ENCODE measurements around the gene AANAT. TPM values are rescaled to one million over a fixed set of nuclear protein-coding genes. Genes with fewer than 3 reads are reported as not detected.

Gene AANAT
- total RNA-seq, 1 donor from 2014 or later, result not detected

- TF ChIP-seq, protein P1, sequence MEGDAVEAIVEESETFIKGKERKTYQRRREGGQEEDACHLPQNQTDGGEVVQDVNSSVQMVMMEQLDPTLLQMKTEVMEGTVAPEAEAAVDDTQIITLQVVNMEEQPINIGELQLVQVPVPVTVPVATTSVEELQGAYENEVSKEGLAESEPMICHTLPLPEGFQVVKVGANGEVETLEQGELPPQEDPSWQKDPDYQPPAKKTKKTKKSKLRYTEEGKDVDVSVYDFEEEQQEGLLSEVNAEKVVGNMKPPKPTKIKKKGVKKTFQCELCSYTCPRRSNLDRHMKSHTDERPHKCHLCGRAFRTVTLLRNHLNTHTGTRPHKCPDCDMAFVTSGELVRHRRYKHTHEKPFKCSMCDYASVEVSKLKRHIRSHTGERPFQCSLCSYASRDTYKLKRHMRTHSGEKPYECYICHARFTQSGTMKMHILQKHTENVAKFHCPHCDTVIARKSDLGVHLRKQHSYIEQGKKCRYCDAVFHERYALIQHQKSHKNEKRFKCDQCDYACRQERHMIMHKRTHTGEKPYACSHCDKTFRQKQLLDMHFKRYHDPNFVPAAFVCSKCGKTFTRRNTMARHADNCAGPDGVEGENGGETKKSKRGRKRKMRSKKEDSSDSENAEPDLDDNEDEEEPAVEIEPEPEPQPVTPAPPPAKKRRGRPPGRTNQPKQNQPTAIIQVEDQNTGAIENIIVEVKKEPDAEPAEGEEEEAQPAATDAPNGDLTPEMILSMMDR (conservative IDR thresholded peaks at IDR 0.05; ENCODE audit: low read depth, low read length), result no peak
- no peak for DNase-seq (ENCODE audit: low read depth)
- H3K4me3 ChIP-seq (ENCODE audit: low read depth, low read length), result peak overlapping the region; percentile 21
Observed at GRCh38 chr17:76493505-76494167, 26.2 kb downstream of the AANAT start.

DNA sequence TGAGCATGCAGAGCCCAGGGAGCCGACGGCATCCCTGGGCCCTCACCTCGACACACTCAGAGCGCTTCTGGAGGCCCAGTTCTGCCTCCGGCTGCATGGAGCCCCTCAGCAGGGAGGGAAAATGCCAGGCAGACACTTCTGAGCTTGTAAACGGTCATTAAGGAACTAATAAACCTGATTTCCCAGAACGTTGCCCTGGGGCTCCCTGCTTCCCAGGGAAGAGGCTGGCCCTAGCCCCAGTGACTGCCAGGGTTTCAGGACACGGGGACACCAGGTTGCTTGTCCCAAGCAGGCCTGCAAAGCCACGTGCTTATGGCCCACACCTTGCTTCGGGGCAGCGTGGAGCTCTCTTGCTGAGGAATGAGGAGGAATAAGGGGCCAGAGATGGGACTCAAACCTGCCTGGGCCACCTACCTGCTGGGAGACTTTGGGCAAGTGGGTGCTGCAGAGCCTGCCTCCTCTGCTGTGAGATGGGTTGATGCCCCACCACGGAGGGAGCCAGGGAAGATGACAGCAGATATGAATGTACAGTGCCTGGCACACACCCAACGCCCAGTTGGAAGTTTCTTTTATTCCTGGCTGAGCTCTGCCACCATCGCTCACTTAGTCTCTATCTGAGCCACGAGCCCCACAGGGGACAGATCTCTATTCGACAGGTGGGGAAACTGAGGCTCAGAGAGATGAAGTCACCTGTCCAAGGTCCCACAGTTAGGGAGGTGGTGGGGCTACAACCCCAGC lies 28.4 kb downstream of the AANAT start:
- no peak overlapping the region for H3K4me3 ChIP-seq (ENCODE audit: low read depth, low read length)
- TF ChIP-seq, protein P1 (conservative IDR thresholded peaks at IDR 0.05; ENCODE audit: low read depth, low read length), result no peak
- DNase-seq (ENCODE audit: low read depth), result no peak

GRCh38 chr17:76496464-76496863 lies 29.1 kb downstream of the AANAT start:
- H3K4me3 ChIP-seq (ENCODE audit: low read depth, low read length), result no peak overlapping the region
- TF ChIP-seq, protein P1 (conservative IDR thresholded peaks at IDR 0.05; ENCODE audit: low read depth, low read length), result no peak
- no peak for DNase-seq (ENCODE audit: low read depth)

DNA sequence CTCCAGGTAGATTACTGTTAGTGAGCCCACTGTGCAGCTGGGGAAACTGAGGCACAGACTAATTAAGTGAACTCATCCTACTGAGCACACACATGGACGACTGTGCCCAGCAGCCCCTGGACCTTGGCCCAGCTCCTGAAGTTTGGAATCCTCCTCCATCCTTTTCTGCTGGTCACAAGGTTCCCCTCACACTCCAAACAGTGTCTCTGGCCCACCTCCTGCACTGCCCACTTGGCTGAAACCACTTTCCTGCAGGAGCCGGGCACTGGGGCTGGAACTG lies 30.2 kb downstream of the AANAT start:
- no peak for DNase-seq (ENCODE audit: low read depth)
- peak overlapping the region; percentile 30 for H3K4me3 ChIP-seq (ENCODE audit: low read depth, low read length)
- TF ChIP-seq, protein P1 (conservative IDR thresholded peaks at IDR 0.05; ENCODE audit: low read depth, low read length), result no peak

DNA sequence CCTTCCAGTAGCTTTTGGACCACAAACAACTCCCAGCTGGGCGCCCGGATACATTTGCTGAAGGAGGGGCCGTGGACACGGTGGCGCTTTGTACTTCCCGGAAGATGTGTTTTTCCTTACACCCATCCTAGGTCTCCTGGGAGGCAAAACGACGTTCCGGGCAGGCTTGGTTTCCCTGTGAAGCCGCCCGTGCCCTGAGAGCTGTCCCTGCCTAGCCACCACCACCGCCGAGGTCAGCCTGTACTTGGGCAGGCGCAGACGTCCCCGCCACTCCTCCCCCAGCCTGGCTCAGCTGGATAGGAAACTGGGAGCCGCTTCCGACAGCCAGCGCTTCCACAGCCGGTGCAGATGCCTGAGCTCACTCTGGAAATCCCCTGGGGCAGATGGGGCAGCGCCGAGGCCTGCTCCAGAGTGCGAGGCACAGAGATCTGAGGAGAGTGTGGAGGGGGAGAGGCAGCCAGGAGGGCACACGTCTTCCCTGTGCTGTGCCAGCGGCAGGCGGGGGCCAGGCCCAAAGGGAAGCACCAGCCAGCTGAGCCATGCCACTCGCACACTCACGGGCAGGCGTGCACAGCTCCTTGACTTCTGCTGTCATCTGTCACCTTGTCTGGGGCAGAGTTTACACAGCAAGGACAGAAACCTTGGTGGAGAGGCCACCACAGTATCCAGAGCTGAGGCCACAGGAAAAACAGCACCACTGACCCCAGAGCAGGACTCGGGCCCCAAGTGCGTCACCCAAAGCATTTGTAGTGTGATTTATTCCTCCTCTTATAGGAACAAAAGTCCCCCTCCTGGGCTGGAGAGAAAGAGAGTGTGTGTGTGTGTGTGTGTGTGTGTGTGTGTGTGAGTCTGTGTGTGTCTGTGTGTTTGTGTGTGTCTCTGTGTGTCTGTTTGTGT lies 30.8 kb downstream of the AANAT start:
- DNase-seq (ENCODE audit: low read depth), result peak; percentile 54
- H3K4me3 ChIP-seq (ENCODE audit: low read depth, low read length), result peak overlapping the region; percentile 30
- TF ChIP-seq, protein P1 (conservative IDR thresholded peaks at IDR 0.05; ENCODE audit: low read depth, low read length), result no peak

GRCh38 chr17:76498876-76499251 lies 31.5 kb downstream of the AANAT start:
- no peak for DNase-seq (ENCODE audit: low read depth)
- TF ChIP-seq, protein P1 (conservative IDR thresholded peaks at IDR 0.05; ENCODE audit: low read depth, low read length), result no peak
- peak overlapping the region; percentile 95 for H3K4me3 ChIP-seq (ENCODE audit: low read depth, low read length)
